IMR-90 (cell line): ENCODE measurements around the gene CA12. TPM values are rescaled to one million over a fixed set of nuclear protein-coding genes. Genes with fewer than 3 reads are reported as not detected.
A peak's percentile ranks its signal among the peaks of the same experiment; 100 is the strongest.

Source experiments
- ATAC-seq: fragments of 200-7000 bp; cut with Tn5 transposase; 2 replicates; pipeline ENCODE4 v1.9.1; 2020; ENCODE audit warnings: low read depth, mild to moderate bottlenecking, moderate library complexity
- BruUV-seq: library from RNA; stranded (reverse); fragments of 400-500 nt; replicated peaks from 2 replicates; lab custom pipeline; 2021; lab: Mats Ljungman, UMichigan
- CTCF ChIA-PET: fragments of 300-600 bp; formaldehyde crosslinking; extraction: SDS; loops from one replicate; lab custom pipeline; 2021; ENCODE audit warnings: antibody characterized with exemption; lab: Yijun Ruan, JAX
- POLR2A ChIA-PET: fragments of 300-600 bp; sonication (Branson Sonifier 250); formaldehyde crosslinking; loops from one replicate; lab custom pipeline; 2022; ENCODE audit warnings: antibody characterized with exemption; ENCODE audit not compliant: unreplicated experiment; lab: Charles Lee
- DNase-seq: peaks from one replicate; pipeline ENCODE4 v3.0.0; 2013
- H2AFZ ChIP-seq: replicated peaks from 2 replicates; pipeline ENCODE3; 2013; ENCODE audit warnings: low read length, mild to moderate bottlenecking; ENCODE audit not compliant: poor library complexity
- H2AK5ac ChIP-seq: 2 replicates; pipeline ENCODE4 v1.6.1; 2013; ENCODE audit warnings: low read depth, low read length, inconsistent platforms
- H2AK9ac ChIP-seq: replicated peaks from 2 replicates; pipeline ENCODE3; 2013; ENCODE audit warnings: mild to moderate bottlenecking, low read depth, low read length, moderate library complexity; ENCODE audit not compliant: poor library complexity
- H2BK120ac ChIP-seq: 2 replicates; pipeline ENCODE4 v1.6.1; 2013; ENCODE audit warnings: low read depth, low read length, inconsistent platforms
- H2BK15ac ChIP-seq: 3 replicates; pipeline ENCODE4 v1.6.1; 2013; ENCODE audit warnings: low read depth, low read length, inconsistent platforms
- H2BK20ac ChIP-seq: 2 replicates; pipeline ENCODE4 v1.6.1; 2013; ENCODE audit warnings: low read depth, mild to moderate bottlenecking, inconsistent platforms, low read length, moderate library complexity
- H2BK5ac ChIP-seq: 2 replicates; pipeline ENCODE4 v1.6.1; 2013; ENCODE audit warnings: mild to moderate bottlenecking, low read depth, low read length, inconsistent platforms; ENCODE audit not compliant: poor library complexity, severe bottlenecking
- H3K14ac ChIP-seq: replicated peaks from 2 replicates; pipeline ENCODE4 v1.6.1; 2013; ENCODE audit warnings: low read depth, low read length, inconsistent platforms
- H3K18ac ChIP-seq: 2 replicates; pipeline ENCODE4 v1.6.1; 2013; ENCODE audit warnings: low read depth, low read length, control low read depth
- H3K23ac ChIP-seq: 2 replicates; pipeline ENCODE4 v1.6.1; 2013; ENCODE audit warnings: low read depth, low read length, inconsistent platforms
- H3K27ac ChIP-seq: 2 replicates; pipeline ENCODE4 v1.5.1; 2013; ENCODE audit warnings: mild to moderate bottlenecking, control low read depth, low read length; ENCODE audit not compliant: insufficient read depth
- H3K27me3 ChIP-seq: 2 replicates; pipeline ENCODE4 v1.6.1; 2013; ENCODE audit warnings: low read length; ENCODE audit not compliant: control insufficient read depth, insufficient read depth
- H3K36me3 ChIP-seq: 2 replicates; pipeline ENCODE4 v1.6.1; 2013; ENCODE audit warnings: low read length, mixed read lengths; ENCODE audit not compliant: control insufficient read depth, insufficient read depth
- H3K4ac ChIP-seq: 2 replicates; pipeline ENCODE4 v1.6.1; 2013; ENCODE audit warnings: low read depth, low read length, inconsistent platforms
- H3K4me1 ChIP-seq: 2 replicates; pipeline ENCODE4 v1.6.1; 2013; ENCODE audit warnings: low read length, mixed read lengths; ENCODE audit not compliant: control insufficient read depth, insufficient read depth
- H3K4me2 ChIP-seq: 2 replicates; pipeline ENCODE4 v1.6.1; 2013; ENCODE audit warnings: low read depth, mild to moderate bottlenecking, control low read depth, low read length, moderate library complexity
- H3K4me3 ChIP-seq: 2 replicates; pipeline ENCODE4 v1.5.1; 2013; ENCODE audit warnings: low read depth, mild to moderate bottlenecking, control low read depth, low read length, moderate library complexity; ENCODE audit not compliant: insufficient read depth
- H3K56ac ChIP-seq: 2 replicates; pipeline ENCODE4 v1.6.1; 2013; ENCODE audit warnings: low read length, inconsistent platforms; ENCODE audit not compliant: insufficient read depth; ENCODE audit errors: extremely low read depth
- H3K79me1 ChIP-seq, 2 experiments: 2 replicates each; pipeline ENCODE4 v1.6.1; 2013; ENCODE audit warnings: low read length in 2 of 2, inconsistent platforms in 1 of 2, low read depth in 1 of 2
- H3K9ac ChIP-seq: 2 replicates; pipeline ENCODE4 v1.6.1; 2013; ENCODE audit warnings: low read depth, low read length, control low read depth
- H3K9me1 ChIP-seq: 2 replicates; pipeline ENCODE4 v1.6.1; 2013; ENCODE audit warnings: low read length, inconsistent platforms; ENCODE audit not compliant: insufficient read depth
- H3K9me3 ChIP-seq: 2 replicates; pipeline ENCODE4 v1.6.1; 2013; ENCODE audit warnings: low read length; ENCODE audit not compliant: control insufficient read depth, insufficient read depth
- H4K20me1 ChIP-seq: 2 replicates; pipeline ENCODE4 v1.6.1; 2013; ENCODE audit warnings: low read length, inconsistent platforms; ENCODE audit not compliant: insufficient read depth
- H4K5ac ChIP-seq: 2 replicates; pipeline ENCODE4 v1.6.1; 2013; ENCODE audit warnings: mild to moderate bottlenecking, low read depth, low read length, control low read depth
- H4K8ac ChIP-seq, 2 experiments: 2 replicates each; pipeline ENCODE4 v1.6.1; 2013; ENCODE audit warnings: low read depth in 2 of 2, low read length in 2 of 2, control low read depth in 1 of 2, inconsistent platforms in 1 of 2
- H4K91ac ChIP-seq: 2 replicates; pipeline ENCODE4 v1.6.1; 2013; ENCODE audit warnings: low read depth, low read length, inconsistent platforms; ENCODE audit not compliant: insufficient read depth
- MAFK ChIP-seq: IDR thresholded peaks from 2 replicates; pipeline ENCODE4 v1.6.1; 2012; ENCODE audit warnings: low read depth, low read length, improper control_type of control experiment
- WGBS, 2 experiments: methylation state at CpG; one replicate each; pipeline versions ENCODE4 v1.1.5 to v1.1.7; 2013; ENCODE audit warnings: missing lambda C conversion rate in 2 of 2; ENCODE audit not compliant: insufficient read length in 1 of 2; ENCODE audit errors: extremely low coverage in 2 of 2; 5-methylcytosine and 5-hydroxymethylcytosine counted together
- dilution Hi-C: fragments of 300-500 bp; cut with HindIII; formaldehyde crosslinking; loops from one replicate; pipeline ENCODE4 v1.14.3; 2018; ENCODE audit warnings: low sequenced_read_pairs; ENCODE audit not compliant: unreplicated experiment
- in situ Hi-C: fragments of 300-500 bp; cut with MboI; formaldehyde crosslinking; loops from 3 replicates; pipeline ENCODE4 v1.14.3; 2019; ENCODE audit warnings: low sequenced_read_pairs, inconsistent platforms, mixed read lengths
- intact Hi-C: fragments of 100-400 bp; cut with micrococcal nuclease; formaldehyde crosslinking; loops from 2 replicates; pipeline ENCODE4 v1.10.0; 2022
- polyA plus RNA-seq, 3 experiments: library from polyadenylated mRNA; depleted of rRNA; stranded (reverse); fragments of >200 nt; gene quantifications; 2 replicates each; pipeline ENCODE4 v1.2.3, GENCODE V29; 2012; ENCODE audit warnings: low replicate concordance in 1 of 3
- total RNA-seq: library from RNA; depleted of rRNA; stranded (reverse); fragments of >200 nt; gene quantifications from 2 replicates; pipeline ENCODE4 v1.2.3, GENCODE V29; 2012

Gene CA12
- total and polyA plus RNA-seq, 2 of the 4 experiments (the other 2 are of a cell fraction) = 33.7 to 52.6 TPM

GRCh38 chr15:63370764-63371163, 10.9 kb downstream of the CA12 start:
- Histone ChIP-seq H4K20me1 (no peaks in the 10 kb centered on the region), H4K5ac (no peak overlapping the region), H4K91ac (no peak overlapping the region; the same call in 1 of the 2 replicates), H3K4me1 (peaks cover 40% of the 10 kb centered on the region), H3K9me3 (no peaks in the 10 kb centered on the region), H2BK5ac (no peak overlapping the region), H2AK5ac (peak overlapping the region; percentile 25), H4K8ac (no peak overlapping the region), H3K36me3 (no peaks in the 10 kb centered on the region), H3K9ac (no peak overlapping the region), H2BK120ac (peak overlapping the region; percentile 99; the same call in 1 of the 2 replicates), H2BK20ac (no peak overlapping the region; the same call in 1 of the 2 replicates), H3K4ac (no peak overlapping the region), H3K4me3 (no peak overlapping the region), H3K27me3 (no peaks in the 10 kb centered on the region), H3K9me1 (peaks cover 30% of the 10 kb centered on the region), H3K27ac (no peak overlapping the region), H3K79me1 (peaks cover 11 to 13% of the 10 kb centered on the region in 2 experiments; a peak in 3 of 4 replicates), H2BK15ac (0 out of 3 replicates have a peak overlapping the region, but pooled peaks have one; percentile 97), H3K18ac (no peak overlapping the region), H3K23ac (no peak overlapping the region), H3K4me2 (no peak overlapping the region), H3K14ac (no peak overlapping the region; the same call in 1 of the 2 replicates), H2AK9ac (no peak overlapping the region), H2AFZ (no peak overlapping the region), H3K56ac (no peak overlapping the region)
- DNase-seq (no peak), ATAC-seq (no peak)
- POLR2A ChIA-PET = no interaction called here
- CTCF ChIA-PET = interaction anchor here (0.6 kb wide), 1 partner anchor 608 kb away, joined by 3 read pairs; no protein-coding TSS in a partner anchor
- no TSS peak for BruUV-seq
- dilution Hi-C loops = no loop called here
- WGBS, 2 experiments = no CpG with 5 or more reads among the region's 4 CpGs
- no peak for TF ChIP-seq MAFK
- in situ Hi-C loops = no loop called here
- intact Hi-C loops = no loop called here
